ENCODE results near the gene UFD1.
"Not testable (repeated sequence)": the region's sequence is repeated elsewhere in the genome, so short reads cannot be mapped to it uniquely, and the experiment has no call there.

Gene UFD1

DNA sequence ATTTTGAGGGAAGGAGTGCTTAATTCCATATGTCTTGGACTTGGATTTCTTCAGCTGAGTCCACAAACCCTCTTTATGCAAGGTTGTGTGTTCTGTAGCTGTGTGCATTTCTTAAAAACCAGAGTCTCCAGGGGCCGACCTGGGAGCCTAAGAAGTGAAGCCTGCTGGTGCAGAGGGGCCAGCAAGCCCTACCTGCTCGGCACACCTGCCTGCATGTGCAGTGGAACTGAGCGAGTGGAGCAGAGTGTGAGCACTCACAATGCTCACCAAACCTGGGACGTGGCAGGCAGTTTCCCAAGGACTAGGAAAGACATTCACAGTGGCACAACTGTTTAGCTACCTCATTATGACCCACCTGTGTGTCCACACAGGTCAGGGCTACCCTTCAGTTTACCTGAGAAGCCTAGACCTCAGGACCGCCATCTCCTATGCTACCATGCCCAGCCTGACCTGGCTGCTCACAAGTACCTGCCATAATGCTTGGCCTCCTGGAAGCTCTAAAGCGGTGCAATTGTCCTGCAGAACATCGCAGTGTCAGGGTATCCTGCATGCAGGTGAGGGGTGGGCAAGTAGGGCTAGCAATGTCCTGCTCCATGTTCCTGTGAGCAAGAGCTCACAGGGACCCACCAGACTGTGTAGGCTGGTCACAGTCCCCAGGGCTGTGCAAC, 35.3 kb downstream of the UFD1 start:
- no peaks in the 10 kb centered on the region for H3K27me3 ChIP-seq (ENCODE audit: insufficient read depth, poor library complexity, severe bottlenecking)
- TF ChIP-seq, protein P1, sequence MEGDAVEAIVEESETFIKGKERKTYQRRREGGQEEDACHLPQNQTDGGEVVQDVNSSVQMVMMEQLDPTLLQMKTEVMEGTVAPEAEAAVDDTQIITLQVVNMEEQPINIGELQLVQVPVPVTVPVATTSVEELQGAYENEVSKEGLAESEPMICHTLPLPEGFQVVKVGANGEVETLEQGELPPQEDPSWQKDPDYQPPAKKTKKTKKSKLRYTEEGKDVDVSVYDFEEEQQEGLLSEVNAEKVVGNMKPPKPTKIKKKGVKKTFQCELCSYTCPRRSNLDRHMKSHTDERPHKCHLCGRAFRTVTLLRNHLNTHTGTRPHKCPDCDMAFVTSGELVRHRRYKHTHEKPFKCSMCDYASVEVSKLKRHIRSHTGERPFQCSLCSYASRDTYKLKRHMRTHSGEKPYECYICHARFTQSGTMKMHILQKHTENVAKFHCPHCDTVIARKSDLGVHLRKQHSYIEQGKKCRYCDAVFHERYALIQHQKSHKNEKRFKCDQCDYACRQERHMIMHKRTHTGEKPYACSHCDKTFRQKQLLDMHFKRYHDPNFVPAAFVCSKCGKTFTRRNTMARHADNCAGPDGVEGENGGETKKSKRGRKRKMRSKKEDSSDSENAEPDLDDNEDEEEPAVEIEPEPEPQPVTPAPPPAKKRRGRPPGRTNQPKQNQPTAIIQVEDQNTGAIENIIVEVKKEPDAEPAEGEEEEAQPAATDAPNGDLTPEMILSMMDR (IDR thresholded peaks at IDR 0.05; ENCODE audit: poor library complexity, severe bottlenecking), result no peak
- ATAC-seq (ENCODE audit: low read depth) (no peak), DNase-seq (ENCODE audit: low spot score) (no peak)
- H3K4me3 ChIP-seq (ENCODE audit: severe bottlenecking), result no peak overlapping the region
- no peaks in the 10 kb centered on the region for H3K4me1 ChIP-seq (ENCODE audit: insufficient read depth, poor library complexity, severe bottlenecking)
- H3K27ac ChIP-seq (ENCODE audit: poor library complexity, severe bottlenecking), result no peak overlapping the region
- H3K36me3 ChIP-seq (ENCODE audit: low read depth), result peaks cover 50% of the 10 kb centered on the region
- no peaks in the 10 kb centered on the region for H3K9me3 ChIP-seq (ENCODE audit: severe bottlenecking)

DNA sequence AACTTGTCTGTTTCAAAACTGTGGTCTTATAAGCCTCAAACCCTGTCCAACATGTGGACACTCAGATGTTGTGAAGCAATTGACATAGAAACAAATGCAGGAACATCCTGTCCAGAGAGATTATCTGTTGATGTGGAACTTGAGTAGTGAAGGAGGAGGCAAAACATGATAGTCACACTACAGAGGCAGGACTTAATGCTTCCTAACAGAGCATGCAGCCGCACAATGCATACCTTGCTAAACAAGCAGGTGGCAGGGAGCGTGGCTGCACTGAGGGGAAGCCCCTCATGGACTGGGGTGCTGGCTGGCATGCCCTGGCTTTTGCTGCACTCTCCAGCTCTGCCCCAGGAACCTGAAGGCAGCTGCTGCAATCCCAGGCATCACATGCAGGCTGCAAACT, 36.8 kb downstream of the UFD1 start:
- TF ChIP-seq, protein P1 (IDR thresholded peaks at IDR 0.05; ENCODE audit: poor library complexity, severe bottlenecking), result no peak
- no peak for ATAC-seq (ENCODE audit: low read depth)
- H3K27me3 ChIP-seq (ENCODE audit: insufficient read depth, poor library complexity, severe bottlenecking), result no peaks in the 10 kb centered on the region

GRCh38 chr22:19440411-19441195, 38.4 kb downstream of the UFD1 start:
- H3K9me3 ChIP-seq (ENCODE audit: severe bottlenecking), result no peaks in the 10 kb centered on the region
- no peaks in the 10 kb centered on the region for H3K27me3 ChIP-seq (ENCODE audit: insufficient read depth, poor library complexity, severe bottlenecking)
- H3K4me1 ChIP-seq (ENCODE audit: insufficient read depth, poor library complexity, severe bottlenecking), result no peaks in the 10 kb centered on the region
- DNase-seq (ENCODE audit: low spot score) (no peak), ATAC-seq (ENCODE audit: low read depth) (no peak)
- no peak overlapping the region for H3K4me3 ChIP-seq (ENCODE audit: severe bottlenecking)
- H3K36me3 ChIP-seq (ENCODE audit: low read depth), result peaks cover 51% of the 10 kb centered on the region
- TF ChIP-seq, protein P1 (IDR thresholded peaks at IDR 0.05; ENCODE audit: poor library complexity, severe bottlenecking), result no peak
- H3K27ac ChIP-seq (ENCODE audit: poor library complexity, severe bottlenecking), result no peak overlapping the region

More for the DNA sequence above, 36.8 kb downstream of the UFD1 start:
- H3K27ac ChIP-seq (ENCODE audit: poor library complexity, severe bottlenecking), result no peak overlapping the region
- peaks cover 55% of the 10 kb centered on the region for H3K36me3 ChIP-seq (ENCODE audit: low read depth)
- no peaks in the 10 kb centered on the region for H3K9me3 ChIP-seq (ENCODE audit: severe bottlenecking)
- H3K4me1 ChIP-seq (ENCODE audit: insufficient read depth, poor library complexity, severe bottlenecking), result no peaks in the 10 kb centered on the region
- H3K4me3 ChIP-seq (ENCODE audit: severe bottlenecking), result no peak overlapping the region
- DNase-seq (ENCODE audit: low spot score), result no peak

DNA sequence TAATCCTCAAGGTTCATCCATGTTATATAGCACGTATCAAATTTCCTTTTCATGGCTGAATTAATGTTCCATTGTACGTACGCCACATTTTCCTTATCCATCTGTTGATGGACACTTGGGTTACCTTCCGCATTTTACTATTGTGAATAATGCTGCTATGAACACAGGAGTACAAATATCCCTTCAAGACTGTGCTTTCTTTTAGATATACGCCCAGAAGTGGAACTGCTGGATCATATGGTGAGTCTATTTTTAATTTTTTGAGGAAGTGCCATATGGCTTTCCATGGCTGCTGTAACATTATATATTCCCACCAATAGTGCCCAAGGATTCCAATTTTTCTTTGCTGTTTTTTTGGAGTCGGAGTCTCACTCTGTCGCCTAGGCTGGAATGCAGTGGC, 40.7 kb downstream of the UFD1 start:
- DNase-seq (ENCODE audit: low spot score) (no peak), ATAC-seq (ENCODE audit: low read depth) (no peak)
- Histone ChIP-seq H3K4me1 (ENCODE audit: insufficient read depth, poor library complexity, severe bottlenecking) (no peaks in the 10 kb centered on the region), H3K36me3 (ENCODE audit: low read depth) (peaks cover 46% of the 10 kb centered on the region), H3K27ac (ENCODE audit: poor library complexity, severe bottlenecking) (no peak overlapping the region), H3K27me3 (ENCODE audit: insufficient read depth, poor library complexity, severe bottlenecking) (no peaks in the 10 kb centered on the region), H3K4me3 (ENCODE audit: severe bottlenecking) (no peak overlapping the region), H3K9me3 (ENCODE audit: severe bottlenecking) (no peaks in the 10 kb centered on the region)
- TF ChIP-seq, protein P1 (IDR thresholded peaks at IDR 0.05; ENCODE audit: poor library complexity, severe bottlenecking), result no peak

GRCh38 chr22:19436444-19437161, 42.4 kb downstream of the UFD1 start:
- peaks cover 30% of the 10 kb centered on the region for H3K36me3 ChIP-seq (ENCODE audit: low read depth)
- not testable (repeated sequence) for H3K4me3 ChIP-seq (ENCODE audit: severe bottlenecking); H3K27me3 ChIP-seq (ENCODE audit: insufficient read depth, poor library complexity, severe bottlenecking); H3K27ac ChIP-seq (ENCODE audit: poor library complexity, severe bottlenecking); ATAC-seq (ENCODE audit: low read depth); H3K4me1 ChIP-seq (ENCODE audit: insufficient read depth, poor library complexity, severe bottlenecking); DNase-seq (ENCODE audit: low spot score); H3K9me3 ChIP-seq (ENCODE audit: severe bottlenecking)

Data from RWPE2 (cell line).